GM23248 (cell line): ENCODE results near the gene ACADL.

Source experiments
- EZH2 ChIP-seq: fragments of 200-600 bp; sonication (generic); IDR thresholded peaks from 2 replicates; pipeline ENCODE4 v1.6.1; 2018; ENCODE audit warnings: antibody characterized with exemption, mild to moderate bottlenecking; ENCODE audit not compliant: insufficient read depth, poor library complexity, severe bottlenecking
- EZH2phosphoT487 ChIP-seq: fragments of 200-600 bp; sonication (generic); IDR thresholded peaks from 2 replicates; pipeline ENCODE4 v1.6.1; 2018; ENCODE audit warnings: antibody characterized with exemption, moderate library complexity, mild to moderate bottlenecking, low read depth; ENCODE audit not compliant: insufficient read depth

DNA sequence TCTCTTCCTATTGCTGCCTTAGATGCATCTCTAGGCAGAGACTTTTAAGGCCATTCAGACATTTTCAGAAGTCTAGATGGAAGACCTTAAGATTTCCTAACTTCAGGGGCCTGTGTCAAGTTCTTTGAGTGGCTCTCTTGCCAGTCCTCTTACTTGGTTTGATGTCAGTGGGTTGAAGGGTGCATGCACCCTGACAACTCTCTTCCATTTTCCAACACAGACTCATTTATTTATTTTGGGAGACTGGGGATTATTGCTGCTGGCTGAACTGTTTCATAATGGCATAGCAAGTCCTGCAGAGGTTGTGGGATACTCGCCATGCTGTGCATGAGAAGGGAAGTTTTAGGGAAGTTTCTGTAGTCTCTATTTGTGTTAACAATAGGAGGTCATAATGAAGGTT, 39.0 kb upstream of the ACADL start:
- no peak for TF ChIP-seq EZH2phosphoT487
- TF ChIP-seq EZH2 = no peak
